H1 (cell line): ENCODE results near the gene OR10X1. TPM values are rescaled to one million over a fixed set of nuclear protein-coding genes. Genes with fewer than 3 reads are reported as not detected.

Source experiments
- polyA plus RNA-seq, 7 experiments: library from polyadenylated mRNA; depleted of rRNA in 3 of 7; stranded (reverse) in 5 of 7; unstranded in 2 of 7; fragments of >200 nt in 5 of 7; fragments of 200-250 nt in 2 of 7; gene quantifications; 1 replicate in 5 of 7; 2 replicates in 1 of 7; 4 replicates in 1 of 7; pipeline versions ENCODE4 v1.2.1 to v1.2.3, GENCODE V29; 2011 to 2013; ENCODE audit warnings: missing spikeins in 2 of 7, mixed read lengths in 2 of 7
- total RNA-seq: library from RNA; stranded (reverse); fragmentation: NEBNext Ultra II Directional; extraction: Animal tissue kit (Norgen Biotek cat#: 25700); gene quantifications from 2 replicates; pipeline ENCODE4 v1.2.1, GENCODE V29; 2021
- TF ChIP-seq, protein P1 (sequence below): fragments of 300-600 bp; sonication (generic); IDR thresholded peaks from 2 replicates; pipeline ENCODE4 v1.7.1; 2012; ENCODE audit warnings: low read length, moderate library complexity, mild to moderate bottlenecking, inconsistent platforms; ENCODE audit not compliant: insufficient replicate concordance

Gene OR10X1
- total and polyA plus RNA-seq, 2 of the 8 experiments (the other 6 are each of a cell fraction or from before 2014, with no cell fraction given), result not detected

DNA sequence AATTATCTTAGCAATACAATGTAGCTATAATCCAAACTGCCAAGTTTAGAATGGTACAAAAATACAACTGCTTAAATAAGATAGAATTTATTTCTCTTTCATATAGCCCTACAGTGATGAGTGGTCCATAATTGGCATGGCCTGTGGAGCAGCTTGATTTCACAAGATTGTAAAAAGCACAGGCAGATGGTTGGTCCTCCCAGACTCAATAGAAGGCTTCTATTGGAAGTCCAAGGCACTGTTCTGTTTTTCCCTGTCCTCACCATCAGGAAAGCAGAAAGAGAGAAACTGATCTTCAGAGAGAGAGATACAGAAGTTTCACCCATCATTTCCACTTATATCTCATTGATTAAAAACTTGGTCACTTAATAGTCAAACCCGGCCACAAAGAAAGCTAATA is 7.5 kb downstream of the OR10X1 start (continued):
- TF ChIP-seq, protein P1, sequence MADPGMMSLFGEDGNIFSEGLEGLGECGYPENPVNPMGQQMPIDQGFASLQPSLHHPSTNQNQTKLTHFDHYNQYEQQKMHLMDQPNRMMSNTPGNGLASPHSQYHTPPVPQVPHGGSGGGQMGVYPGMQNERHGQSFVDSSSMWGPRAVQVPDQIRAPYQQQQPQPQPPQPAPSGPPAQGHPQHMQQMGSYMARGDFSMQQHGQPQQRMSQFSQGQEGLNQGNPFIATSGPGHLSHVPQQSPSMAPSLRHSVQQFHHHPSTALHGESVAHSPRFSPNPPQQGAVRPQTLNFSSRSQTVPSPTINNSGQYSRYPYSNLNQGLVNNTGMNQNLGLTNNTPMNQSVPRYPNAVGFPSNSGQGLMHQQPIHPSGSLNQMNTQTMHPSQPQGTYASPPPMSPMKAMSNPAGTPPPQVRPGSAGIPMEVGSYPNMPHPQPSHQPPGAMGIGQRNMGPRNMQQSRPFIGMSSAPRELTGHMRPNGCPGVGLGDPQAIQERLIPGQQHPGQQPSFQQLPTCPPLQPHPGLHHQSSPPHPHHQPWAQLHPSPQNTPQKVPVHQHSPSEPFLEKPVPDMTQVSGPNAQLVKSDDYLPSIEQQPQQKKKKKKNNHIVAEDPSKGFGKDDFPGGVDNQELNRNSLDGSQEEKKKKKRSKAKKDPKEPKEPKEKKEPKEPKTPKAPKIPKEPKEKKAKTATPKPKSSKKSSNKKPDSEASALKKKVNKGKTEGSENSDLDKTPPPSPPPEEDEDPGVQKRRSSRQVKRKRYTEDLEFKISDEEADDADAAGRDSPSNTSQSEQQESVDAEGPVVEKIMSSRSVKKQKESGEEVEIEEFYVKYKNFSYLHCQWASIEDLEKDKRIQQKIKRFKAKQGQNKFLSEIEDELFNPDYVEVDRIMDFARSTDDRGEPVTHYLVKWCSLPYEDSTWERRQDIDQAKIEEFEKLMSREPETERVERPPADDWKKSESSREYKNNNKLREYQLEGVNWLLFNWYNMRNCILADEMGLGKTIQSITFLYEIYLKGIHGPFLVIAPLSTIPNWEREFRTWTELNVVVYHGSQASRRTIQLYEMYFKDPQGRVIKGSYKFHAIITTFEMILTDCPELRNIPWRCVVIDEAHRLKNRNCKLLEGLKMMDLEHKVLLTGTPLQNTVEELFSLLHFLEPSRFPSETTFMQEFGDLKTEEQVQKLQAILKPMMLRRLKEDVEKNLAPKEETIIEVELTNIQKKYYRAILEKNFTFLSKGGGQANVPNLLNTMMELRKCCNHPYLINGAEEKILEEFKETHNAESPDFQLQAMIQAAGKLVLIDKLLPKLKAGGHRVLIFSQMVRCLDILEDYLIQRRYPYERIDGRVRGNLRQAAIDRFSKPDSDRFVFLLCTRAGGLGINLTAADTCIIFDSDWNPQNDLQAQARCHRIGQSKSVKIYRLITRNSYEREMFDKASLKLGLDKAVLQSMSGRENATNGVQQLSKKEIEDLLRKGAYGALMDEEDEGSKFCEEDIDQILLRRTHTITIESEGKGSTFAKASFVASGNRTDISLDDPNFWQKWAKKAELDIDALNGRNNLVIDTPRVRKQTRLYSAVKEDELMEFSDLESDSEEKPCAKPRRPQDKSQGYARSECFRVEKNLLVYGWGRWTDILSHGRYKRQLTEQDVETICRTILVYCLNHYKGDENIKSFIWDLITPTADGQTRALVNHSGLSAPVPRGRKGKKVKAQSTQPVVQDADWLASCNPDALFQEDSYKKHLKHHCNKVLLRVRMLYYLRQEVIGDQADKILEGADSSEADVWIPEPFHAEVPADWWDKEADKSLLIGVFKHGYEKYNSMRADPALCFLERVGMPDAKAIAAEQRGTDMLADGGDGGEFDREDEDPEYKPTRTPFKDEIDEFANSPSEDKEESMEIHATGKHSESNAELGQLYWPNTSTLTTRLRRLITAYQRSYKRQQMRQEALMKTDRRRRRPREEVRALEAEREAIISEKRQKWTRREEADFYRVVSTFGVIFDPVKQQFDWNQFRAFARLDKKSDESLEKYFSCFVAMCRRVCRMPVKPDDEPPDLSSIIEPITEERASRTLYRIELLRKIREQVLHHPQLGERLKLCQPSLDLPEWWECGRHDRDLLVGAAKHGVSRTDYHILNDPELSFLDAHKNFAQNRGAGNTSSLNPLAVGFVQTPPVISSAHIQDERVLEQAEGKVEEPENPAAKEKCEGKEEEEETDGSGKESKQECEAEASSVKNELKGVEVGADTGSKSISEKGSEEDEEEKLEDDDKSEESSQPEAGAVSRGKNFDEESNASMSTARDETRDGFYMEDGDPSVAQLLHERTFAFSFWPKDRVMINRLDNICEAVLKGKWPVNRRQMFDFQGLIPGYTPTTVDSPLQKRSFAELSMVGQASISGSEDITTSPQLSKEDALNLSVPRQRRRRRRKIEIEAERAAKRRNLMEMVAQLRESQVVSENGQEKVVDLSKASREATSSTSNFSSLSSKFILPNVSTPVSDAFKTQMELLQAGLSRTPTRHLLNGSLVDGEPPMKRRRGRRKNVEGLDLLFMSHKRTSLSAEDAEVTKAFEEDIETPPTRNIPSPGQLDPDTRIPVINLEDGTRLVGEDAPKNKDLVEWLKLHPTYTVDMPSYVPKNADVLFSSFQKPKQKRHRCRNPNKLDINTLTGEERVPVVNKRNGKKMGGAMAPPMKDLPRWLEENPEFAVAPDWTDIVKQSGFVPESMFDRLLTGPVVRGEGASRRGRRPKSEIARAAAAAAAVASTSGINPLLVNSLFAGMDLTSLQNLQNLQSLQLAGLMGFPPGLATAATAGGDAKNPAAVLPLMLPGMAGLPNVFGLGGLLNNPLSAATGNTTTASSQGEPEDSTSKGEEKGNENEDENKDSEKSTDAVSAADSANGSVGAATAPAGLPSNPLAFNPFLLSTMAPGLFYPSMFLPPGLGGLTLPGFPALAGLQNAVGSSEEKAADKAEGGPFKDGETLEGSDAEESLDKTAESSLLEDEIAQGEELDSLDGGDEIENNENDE, result no peak
- TF ChIP-seq, all 59 proteins: peak for 0
